BLaER1 treated with 17β-estradiol and CSF1 and Interleukin-3, amounts not matched to agents 10 nM and 100 nM (cell line): ENCODE data around the gene LIMK2.
"Not testable (repeated sequence)": the region's sequence is repeated elsewhere in the genome, so short reads cannot be mapped to it uniquely, and the experiment has no call there.

ENCODE experiments used
- H3K27ac ChIP-seq, 11 experiments: shearing (Covaris generic); formaldehyde crosslinking; 2 replicates each; pipeline ENCODE4 v1.8.1; 2022
- H3K27me3 ChIP-seq, 11 experiments: shearing (Covaris generic); formaldehyde crosslinking; 2 replicates each; pipeline ENCODE4 v1.8.1; 2022
- H3K36me3 ChIP-seq, 11 experiments: shearing (Covaris generic); formaldehyde crosslinking; 2 replicates each; pipeline ENCODE4 v1.8.1; 2022
- H3K4me1 ChIP-seq, 10 experiments: shearing (Covaris generic); formaldehyde crosslinking; 2 replicates each; pipeline ENCODE4 v1.8.1; 2022
- H3K4me2 ChIP-seq, 11 experiments: shearing (Covaris generic); formaldehyde crosslinking; 2 replicates each; pipeline ENCODE4 v1.8.1; 2022
- H3K4me3 ChIP-seq, 10 experiments: shearing (Covaris generic); formaldehyde crosslinking; 2 replicates each; pipeline ENCODE4 v1.8.1; 2022
- H3K9ac ChIP-seq, 11 experiments: shearing (Covaris generic); formaldehyde crosslinking; 2 replicates each; pipeline ENCODE4 v1.8.1; 2022
- H3K9me3 ChIP-seq, 11 experiments: shearing (Covaris generic); formaldehyde crosslinking; replicated peaks in 1 of 11; 2 replicates each; pipeline ENCODE4 v1.8.1; 2022
- H4K20me1 ChIP-seq, 11 experiments: shearing (Covaris generic); formaldehyde crosslinking; 2 replicates each; pipeline ENCODE4 v1.8.1; 2022
- Cebpa-rat ChIP-seq, 11 experiments: shearing (Covaris generic); IDR thresholded peaks; 2 replicates each; pipeline ENCODE4 v1.8.1; 2022

LIMK2 gene

DNA sequence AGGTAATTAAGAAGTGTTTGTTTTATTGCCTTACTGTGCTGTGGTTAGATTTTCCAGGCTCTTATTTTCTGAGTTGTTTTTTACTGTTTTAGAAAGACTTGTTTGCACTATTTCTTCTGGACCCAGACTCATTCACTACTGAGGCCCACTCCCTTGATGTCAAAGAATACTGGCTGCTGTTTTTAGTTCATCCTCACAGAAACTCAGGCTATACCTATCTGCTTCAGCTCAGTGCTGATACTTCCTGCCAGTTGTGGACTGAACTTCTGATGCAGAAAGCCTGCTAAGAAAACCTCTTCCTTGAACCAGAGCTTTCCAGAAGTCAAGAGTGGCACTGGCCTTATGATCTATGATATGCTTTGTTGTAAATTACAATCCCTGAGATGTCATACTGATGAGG is 96.1 kb downstream of the LIMK2 start:
- H3K27ac ChIP-seq, result no peak overlapping the region

DNA sequence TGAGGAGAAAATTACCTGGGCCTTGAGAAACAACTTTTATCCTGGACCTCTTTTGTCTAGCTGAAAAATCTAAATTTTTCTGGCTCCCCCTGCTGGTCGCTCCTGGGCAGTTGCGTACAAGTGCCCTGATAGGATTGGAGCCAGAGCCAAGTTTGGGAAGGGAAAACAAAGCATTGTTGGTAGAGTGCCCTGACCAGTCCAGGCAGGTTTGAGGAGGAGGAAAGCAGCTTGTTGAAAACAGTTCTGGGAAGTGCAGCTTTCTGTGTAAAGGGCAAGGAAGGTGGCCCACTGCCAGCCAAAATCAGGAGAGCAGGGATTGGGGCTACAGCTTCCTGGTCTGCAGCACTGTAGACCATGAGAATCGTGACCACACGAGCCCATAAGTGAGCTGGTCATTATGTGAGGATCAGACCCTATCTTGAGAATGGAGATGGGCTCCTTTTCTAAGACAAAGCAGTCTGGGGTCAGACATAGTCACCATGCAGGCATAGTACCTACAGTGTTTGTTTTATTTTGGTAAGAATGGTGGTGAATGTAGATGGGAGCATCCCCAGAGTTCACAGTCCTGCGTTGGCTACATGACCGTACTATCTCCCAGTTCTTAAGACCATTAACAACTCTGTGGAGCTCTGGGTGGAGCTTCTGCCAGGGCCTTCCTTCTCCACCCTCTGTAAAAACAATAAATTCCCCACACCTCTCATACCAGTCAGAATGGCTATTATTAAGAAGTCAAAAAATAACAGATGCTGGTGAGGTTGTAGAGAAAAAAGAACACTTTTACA is 101.5 kb downstream of the LIMK2 start:
- H3K4me2 ChIP-seq, result no peak overlapping the region
- no peak overlapping the region for H3K27ac ChIP-seq
- H3K9ac ChIP-seq, result no peak overlapping the region

More for the DNA sequence above, 96.1 kb downstream of the LIMK2 start:
- Histone ChIP-seq H3K4me2 (peak overlapping the region in 7 of 11 experiments; percentile 18 to 61 (median 41); a peak in 9 of 22 replicates), H3K9me3 (no peaks in the 10 kb centered on the region), H4K20me1 (no peaks in the 10 kb centered on the region), H3K4me1 (peaks cover 0 to 20% (median 15%) of the 10 kb centered on the region in 10 experiments; a peak in 15 of 20 replicates), H3K27me3 (no peaks in the 10 kb centered on the region), H3K36me3 (no peaks in the 10 kb centered on the region), H3K4me3 (no peak overlapping the region), H3K9ac (no peak overlapping the region)
- no peak for TF ChIP-seq Cebpa-rat (IDR thresholded peaks at IDR 0.05)

DNA sequence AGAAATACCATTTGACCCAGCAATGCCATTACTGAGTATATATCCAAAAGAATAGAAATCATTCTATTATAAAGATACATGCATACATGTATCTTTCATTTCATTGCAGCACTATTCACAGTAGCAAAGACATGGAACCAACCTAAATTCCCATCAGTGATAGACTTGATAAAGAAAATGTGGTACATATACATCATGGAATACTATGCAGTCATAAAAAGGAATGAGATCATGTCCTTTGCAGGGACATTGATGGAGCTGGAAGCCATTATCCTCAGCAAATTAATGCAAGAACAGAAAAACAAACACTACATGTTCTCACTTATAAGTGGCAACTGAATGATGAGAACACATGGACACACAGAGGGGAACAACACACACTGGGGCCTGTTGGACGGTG is 102.1 kb downstream of the LIMK2 start:
- H3K4me3 ChIP-seq, H4K20me1 ChIP-seq, H3K9ac ChIP-seq, H3K4me1 ChIP-seq, H3K4me2 ChIP-seq, H3K27ac ChIP-seq, H3K27me3 ChIP-seq: not testable (repeated sequence)
- peaks cover 14 to 26% (median 18%) of the 10 kb centered on the region in 11 experiments for H3K9me3 ChIP-seq
- peaks cover 3 to 13% (median 7%) of the 10 kb centered on the region in 11 experiments; a peak in 6 of 22 replicates for H3K36me3 ChIP-seq

More for the DNA sequence above, 101.5 kb downstream of the LIMK2 start:
- no peak for TF ChIP-seq Cebpa-rat (IDR thresholded peaks at IDR 0.05)
- Histone ChIP-seq H3K4me1 (peaks cover 0 to 6% (median 5%) of the 10 kb centered on the region in 10 experiments; a peak in 14 of 20 replicates), H3K9me3 (peaks cover 14 to 26% (median 18%) of the 10 kb centered on the region in 11 experiments), H3K4me3 (no peak overlapping the region), H4K20me1 (no peaks in the 10 kb centered on the region), H3K27me3 (no peaks in the 10 kb centered on the region), H3K36me3 (peaks cover 3 to 13% (median 7%) of the 10 kb centered on the region in 11 experiments; a peak in 6 of 22 replicates)

DNA sequence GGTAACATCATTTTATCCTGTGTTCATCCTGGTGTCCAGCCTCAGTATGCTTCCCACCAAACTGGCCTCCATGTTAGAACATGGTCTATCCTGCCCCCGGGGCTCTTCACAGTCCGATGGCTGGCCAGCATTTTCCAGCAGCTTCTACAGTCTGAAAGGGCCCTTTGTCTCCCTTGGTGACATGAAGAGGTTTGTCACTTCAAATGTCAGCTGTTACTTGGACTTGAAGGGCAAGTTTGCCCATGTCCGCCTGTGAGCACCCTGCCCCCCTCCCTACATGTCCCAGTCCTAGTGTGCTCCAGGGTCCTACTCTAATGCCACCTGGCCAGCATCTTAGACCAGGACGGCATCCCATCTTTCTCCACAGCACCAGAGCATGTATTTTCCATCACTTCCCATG is 109.3 kb downstream of the LIMK2 start:
- Histone ChIP-seq H3K27me3 (no peaks in the 10 kb centered on the region), H3K4me2 (no peak overlapping the region), H3K4me1 (peaks cover 0 to 4% (median 1%) of the 10 kb centered on the region in 10 experiments; a peak in 9 of 20 replicates), H3K36me3 (peaks cover 31 to 61% (median 45%) of the 10 kb centered on the region in 11 experiments), H3K9me3 (peaks cover 0 to 3% (median 0%) of the 10 kb centered on the region in 11 experiments; a peak in 8 of 22 replicates), H3K27ac (no peak overlapping the region), H3K9ac (no peak overlapping the region), H4K20me1 (peaks cover 0 to 22% (median 8%) of the 10 kb centered on the region in 11 experiments; a peak in 11 of 22 replicates), H3K4me3 (no peak overlapping the region)
- TF ChIP-seq Cebpa-rat (IDR thresholded peaks at IDR 0.05), result no peak

DNA sequence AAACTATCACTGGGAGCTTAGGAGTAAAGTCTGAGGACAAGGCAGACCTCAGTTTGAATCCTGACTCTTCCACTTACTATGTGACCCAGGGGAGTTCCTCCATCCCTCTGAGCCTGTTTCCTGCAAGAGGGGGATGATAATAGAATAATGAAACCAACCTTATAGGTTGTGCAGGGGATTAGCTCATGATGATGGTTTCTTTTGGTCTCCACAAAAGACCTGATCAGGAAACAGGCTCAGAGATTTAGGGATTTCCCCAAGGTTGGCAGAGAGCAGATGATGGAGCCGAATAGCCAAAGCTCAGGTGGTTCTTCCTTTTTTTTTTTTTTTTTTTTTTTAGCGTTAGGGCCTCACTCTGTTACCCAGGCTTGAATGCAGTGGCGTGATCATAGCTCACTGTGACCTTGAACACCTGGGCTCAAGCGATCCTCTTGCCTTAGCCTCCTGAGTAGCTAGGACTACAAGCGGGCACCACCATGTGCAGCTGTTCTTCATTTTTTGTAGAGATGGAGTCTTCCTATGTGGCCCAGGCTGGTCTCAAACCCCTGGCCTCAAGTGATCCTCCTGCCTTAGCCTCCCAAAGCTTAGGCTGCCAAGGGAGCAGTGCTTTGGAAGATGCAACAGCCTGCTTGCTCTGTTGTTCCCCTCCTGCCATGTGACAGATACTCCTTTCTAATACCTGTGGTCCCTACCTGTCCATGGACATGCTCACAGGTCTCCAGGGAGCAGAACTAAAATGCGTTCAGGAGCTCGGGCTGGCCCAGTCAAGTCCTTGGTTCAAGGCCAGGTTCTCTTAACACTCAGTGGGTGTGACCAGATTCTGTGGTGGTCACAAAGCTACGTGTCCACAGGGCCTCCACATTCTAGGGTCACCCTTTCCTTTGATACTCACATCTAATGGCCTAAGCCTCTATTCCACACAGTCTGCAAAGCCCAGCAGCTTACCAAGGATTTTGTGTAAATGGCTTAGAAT is 111.8 kb downstream of the LIMK2 start:
- Histone ChIP-seq H3K4me3 (no peak overlapping the region), H3K27ac (no peak overlapping the region), H3K9ac (no peak overlapping the region), H3K9me3 (peaks cover 0 to 11% (median 0%) of the 10 kb centered on the region in 11 experiments; a peak in 1 of 22 replicates), H3K4me2 (no peak overlapping the region), H3K36me3 (peaks cover 55 to 86% (median 69%) of the 10 kb centered on the region in 11 experiments), H3K4me1 (peaks cover 0 to 29% (median 23%) of the 10 kb centered on the region in 10 experiments; a peak in 13 of 20 replicates), H4K20me1 (peaks cover 0 to 46% (median 28%) of the 10 kb centered on the region in 11 experiments; a peak in 17 of 22 replicates), H3K27me3 (no peaks in the 10 kb centered on the region)
- TF ChIP-seq Cebpa-rat (IDR thresholded peaks at IDR 0.05), result no peak

DNA sequence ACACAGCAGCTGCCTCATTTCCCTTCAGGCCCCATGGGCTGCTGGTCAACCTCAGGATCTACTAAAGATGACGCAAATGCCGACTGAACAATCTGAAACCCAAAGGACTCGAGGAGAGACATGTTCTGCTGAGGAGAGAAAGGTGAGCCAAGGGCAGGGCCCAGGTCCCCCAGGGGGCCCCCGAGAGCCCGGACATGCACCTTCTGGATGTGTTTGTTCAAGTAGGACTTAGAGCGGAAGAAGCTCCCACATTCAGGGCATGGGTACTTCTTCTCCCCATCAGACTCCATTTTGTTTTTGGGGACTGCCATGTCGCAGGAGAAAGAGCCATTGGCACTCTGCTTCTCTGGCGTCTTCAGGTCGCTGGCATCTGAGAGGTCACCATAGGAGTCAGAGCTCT is 114.8 kb downstream of the LIMK2 start:
- H4K20me1 ChIP-seq, result peaks cover 0 to 73% (median 49%) of the 10 kb centered on the region in 11 experiments; a peak in 20 of 22 replicates
- TF ChIP-seq Cebpa-rat (IDR thresholded peaks at IDR 0.05), result no peak
- peak overlapping the region in 4 of 11 experiments; percentile 12 to 49 (median 30); a peak in 5 of 22 replicates for H3K27ac ChIP-seq
- H3K9ac ChIP-seq, result no peak overlapping the region
- H3K9me3 ChIP-seq, result peaks cover 0 to 13% (median 0%) of the 10 kb centered on the region in 11 experiments; a peak in 1 of 22 replicates
- H3K27me3 ChIP-seq, result no peaks in the 10 kb centered on the region
- H3K4me2 ChIP-seq, result peak overlapping the region in 7 of 11 experiments; percentile 54 to 71 (median 64); a peak in 14 of 22 replicates
- peak overlapping the region in 1 of 10 experiments; percentile 3; a peak in 2 of 20 replicates for H3K4me3 ChIP-seq
- peaks cover 2 to 54% (median 34%) of the 10 kb centered on the region in 10 experiments; a peak in 15 of 20 replicates for H3K4me1 ChIP-seq
- peaks cover 86 to 100% (median 98%) of the 10 kb centered on the region in 11 experiments for H3K36me3 ChIP-seq

DNA sequence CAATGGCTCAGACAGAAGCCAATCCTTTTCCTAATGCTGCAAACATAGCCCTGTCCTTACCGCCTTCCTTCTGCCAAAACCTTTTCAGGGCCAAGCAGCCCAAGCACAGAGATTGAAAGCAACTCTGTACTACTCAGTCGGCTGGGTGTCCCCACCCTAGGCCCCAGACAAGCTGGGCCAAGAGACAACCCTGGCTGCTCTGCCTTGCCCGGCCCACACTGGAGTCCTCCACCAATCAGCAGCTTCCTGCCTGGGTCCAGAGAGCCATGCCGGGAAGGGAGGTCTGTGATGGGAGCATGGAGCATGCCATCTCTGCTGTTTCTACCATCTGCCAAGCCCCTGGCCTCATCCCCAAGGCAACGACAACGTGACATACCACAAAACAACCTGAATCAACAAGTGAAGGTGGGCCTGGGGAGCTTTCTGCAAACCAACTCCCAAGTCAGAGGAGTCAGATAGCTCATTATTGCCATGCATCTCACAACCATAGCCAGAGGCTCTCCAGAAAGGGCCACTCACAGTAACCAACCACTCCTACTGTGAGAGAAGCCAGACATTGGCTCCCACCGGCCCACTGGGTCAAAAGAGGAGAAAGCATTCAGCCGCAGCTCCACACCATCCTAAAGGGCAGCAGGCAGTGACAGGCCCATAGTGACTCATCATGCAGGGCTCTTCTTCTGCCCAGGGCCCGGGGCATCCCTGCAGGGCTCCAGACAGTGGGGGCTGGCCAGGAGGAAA is 115.9 kb downstream of the LIMK2 start:
- H4K20me1 ChIP-seq, result peaks cover 8 to 84% (median 60%) of the 10 kb centered on the region in 11 experiments; a peak in 20 of 22 replicates
- peaks cover 13 to 65% (median 45%) of the 10 kb centered on the region in 10 experiments for H3K4me1 ChIP-seq
- H3K4me3 ChIP-seq, result no peak overlapping the region
- no peak for TF ChIP-seq Cebpa-rat (IDR thresholded peaks at IDR 0.05)
- no peaks in the 10 kb centered on the region for H3K27me3 ChIP-seq
- peaks cover 97 to 100% (median 99%) of the 10 kb centered on the region in 11 experiments for H3K36me3 ChIP-seq
- H3K27ac ChIP-seq, result peak overlapping the region in 1 of 11 experiments; percentile 49; a peak in 1 of 22 replicates
- peak overlapping the region in 7 of 11 experiments; percentile 54 to 71 (median 64); a peak in 10 of 22 replicates for H3K4me2 ChIP-seq
- peaks cover 0 to 13% (median 0%) of the 10 kb centered on the region in 11 experiments; a peak in 1 of 22 replicates for H3K9me3 ChIP-seq
- no peak overlapping the region for H3K9ac ChIP-seq

DNA sequence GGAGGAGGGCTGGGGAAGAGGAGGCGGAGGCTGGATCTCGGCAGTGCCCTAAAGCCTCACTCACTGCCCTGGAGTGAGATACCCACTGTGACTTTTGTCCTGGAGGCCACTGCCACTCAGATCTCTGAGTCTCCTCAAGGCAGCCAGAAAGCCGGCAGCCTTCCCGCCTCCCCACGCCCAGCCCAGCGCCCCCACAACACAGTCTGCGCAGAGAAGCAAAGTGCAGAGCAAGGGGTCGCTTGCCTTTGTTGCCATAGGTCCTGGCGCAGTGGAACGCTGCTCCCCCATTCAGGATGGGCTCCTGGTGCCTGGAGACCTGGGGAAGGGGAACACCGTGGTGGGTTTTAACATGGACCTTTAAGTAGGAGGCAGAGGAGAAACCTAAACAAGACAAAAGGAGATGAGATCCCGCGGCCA is 116.5 kb downstream of the LIMK2 start:
- peaks cover 98 to 100% (median 100%) of the 10 kb centered on the region in 11 experiments for H3K36me3 ChIP-seq
- no peak for TF ChIP-seq Cebpa-rat (IDR thresholded peaks at IDR 0.05)
- no peak overlapping the region for H3K4me3 ChIP-seq
- no peak overlapping the region for H3K9ac ChIP-seq
- H3K4me1 ChIP-seq, result peaks cover 19 to 70% (median 51%) of the 10 kb centered on the region in 10 experiments
- 0 out of 22 replicates have a peak overlapping the region, but pooled peaks of 2 of the 11 experiments have one; percentile 64 to 71 for H3K4me2 ChIP-seq
- H3K9me3 ChIP-seq, result peaks cover 0 to 13% (median 0%) of the 10 kb centered on the region in 11 experiments; a peak in 1 of 22 replicates
- H4K20me1 ChIP-seq, result peaks cover 14 to 90% (median 66%) of the 10 kb centered on the region in 11 experiments; a peak in 20 of 22 replicates
- no peak overlapping the region for H3K27ac ChIP-seq
- no peaks in the 10 kb centered on the region for H3K27me3 ChIP-seq
